ENCODE data around the gene RBM19. TPM values are rescaled to one million over a fixed set of nuclear protein-coding genes. Genes with fewer than 3 reads are reported as not detected.

Gene RBM19
- total and polyA plus RNA-seq, 2 of the 4 experiments (the other 2 are of a cell fraction): 18.7 to 19.2 TPM

GRCh38 chr12:113960030-113960429 is 6.1 kb downstream of the RBM19 start:
- no peak overlapping the region for H3K27ac ChIP-seq (ENCODE audit: insufficient read depth, low read length)
- no peak overlapping the region for H3K4ac ChIP-seq (ENCODE audit: low read depth, low read length)
- no TSS peak for BruUV-seq (replicated peaks)
- CTCF ChIA-PET: no interaction called here
- no peak overlapping the region for H4K8ac ChIP-seq (ENCODE audit: low read depth in 2 of 2, low read length in 2 of 2)
- no peaks in the 10 kb centered on the region for H3K9me3 ChIP-seq (ENCODE audit: control insufficient read depth, insufficient read depth, low read length)
- no CpG with 5 or more reads among the region's 6 CpGs for WGBS, 2 experiments (ENCODE audit: extremely low coverage in 2 of 2, insufficient read length in 1 of 2)
- DNase-seq: no peak
- H3K4me3 ChIP-seq (ENCODE audit: insufficient read depth, low read depth, low read length): no peak overlapping the region
- H3K18ac ChIP-seq (ENCODE audit: low read depth, low read length): no peak overlapping the region
- H3K4me2 ChIP-seq (ENCODE audit: low read depth, low read length): no peak overlapping the region
- H3K79me1 ChIP-seq (ENCODE audit: low read depth in 1 of 2, low read length in 2 of 2): peaks cover 0 to 20% of the 10 kb centered on the region in 2 experiments; a peak in 2 of 4 replicates
- H3K56ac ChIP-seq (ENCODE audit: extremely low read depth, insufficient read depth, low read length): no peak overlapping the region
- POLR2A ChIA-PET (ENCODE audit: unreplicated experiment): no interaction called here
- peaks cover 52% of the 10 kb centered on the region for H3K36me3 ChIP-seq (ENCODE audit: control insufficient read depth, insufficient read depth, low read length)
- in situ Hi-C loops (cut with MboI; ENCODE audit: low sequenced_read_pairs) (no loop called here), intact Hi-C loops (cut with micrococcal nuclease) (no loop called here), dilution Hi-C loops (cut with HindIII; ENCODE audit: low sequenced_read_pairs, unreplicated experiment) (no loop called here)
- H4K5ac ChIP-seq (ENCODE audit: low read depth, low read length): no peak overlapping the region
- H4K20me1 ChIP-seq (ENCODE audit: insufficient read depth, low read length): no peaks in the 10 kb centered on the region
- TF ChIP-seq RCOR1 (IDR thresholded peaks at IDR 0.05; ENCODE audit: insufficient replicate concordance, low read length) (no peak), CEBPB (IDR thresholded peaks at IDR 0.05; ENCODE audit: low read depth, low read length) (no peak), BHLHE40 (IDR thresholded peaks at IDR 0.05; ENCODE audit: low read depth, low read length) (no peak), SMC3 (IDR thresholded peaks at IDR 0.05; ENCODE audit: low read depth, low read length) (no peak)
- no peaks in the 10 kb centered on the region for H3K27me3 ChIP-seq (ENCODE audit: control insufficient read depth, insufficient read depth, low read length)
- H2AK9ac ChIP-seq (replicated peaks; ENCODE audit: low read depth, low read length, poor library complexity): no peak overlapping the region
- H3K9me1 ChIP-seq (ENCODE audit: insufficient read depth, low read length): no peaks in the 10 kb centered on the region
- no peak overlapping the region for H2BK120ac ChIP-seq (ENCODE audit: low read depth, low read length)
- no peak overlapping the region for H4K91ac ChIP-seq (ENCODE audit: insufficient read depth, low read depth, low read length)
- H3K14ac ChIP-seq (replicated peaks; ENCODE audit: low read depth, low read length): no peak overlapping the region
- H3K9ac ChIP-seq (ENCODE audit: low read depth, low read length): no peak overlapping the region
- H2BK15ac ChIP-seq (ENCODE audit: low read depth, low read length): no peak overlapping the region
- no peak overlapping the region for H3K23ac ChIP-seq (ENCODE audit: low read depth, low read length)
- H3K4me1 ChIP-seq (ENCODE audit: control insufficient read depth, insufficient read depth, low read length): no peaks in the 10 kb centered on the region
- H2BK20ac ChIP-seq (ENCODE audit: low read depth, low read length): no peak overlapping the region
- no peak overlapping the region for H2AFZ ChIP-seq (replicated peaks; ENCODE audit: low read length, poor library complexity)
- H2BK5ac ChIP-seq (ENCODE audit: low read depth, low read length, poor library complexity, severe bottlenecking): no peak overlapping the region
- ATAC-seq (ENCODE audit: low read depth): no peak
- no peak overlapping the region for H2AK5ac ChIP-seq (ENCODE audit: low read depth, low read length)
